Stomach (tissue), 9 donors: ENCODE measurements around the gene SFRP5. TPM values are rescaled to one million over a fixed set of nuclear protein-coding genes. Genes with fewer than 3 reads are reported as not detected.

ENCODE experiments used
- DNase-seq, 2 donors: peaks; one replicate each; pipeline versions ENCODE4 v3.0.0 to v3.0.0-alpha.2; 2013 to 2019
- H3K27ac ChIP-seq, 5 donors: fragments of 200-600 bp in 4 of 5; sonication (generic) in 4 of 5; one replicate each; pipeline ENCODE4 v1.5.1; 2013 to 2019; ENCODE audit warnings: mild to moderate bottlenecking in 1 of 5, moderate library complexity in 1 of 5
- H3K27me3 ChIP-seq, 3 donors: fragments of 200-600 bp; sonication (generic); one replicate each; pipeline ENCODE4 v1.5.1; 2017 to 2019; ENCODE audit warnings: mixed run types in 1 of 3
- H3K36me3 ChIP-seq, 4 donors: fragments of 200-600 bp; sonication (generic); 1 replicate in 3 of 4; 2 replicates in 1 of 4; pipeline ENCODE4 v1.5.1; 2016 to 2019
- H3K4me1 ChIP-seq, 4 donors: fragments of 200-600 bp; sonication (generic); one replicate each; pipeline ENCODE4 v1.5.1; 2016 to 2019
- H3K4me3 ChIP-seq, 4 donors: fragments of 200-600 bp; sonication (generic) in 3 of 4; one replicate each; pipeline ENCODE4 v1.5.1; 2016 to 2019; ENCODE audit warnings: mild to moderate bottlenecking in 1 of 4
- H3K9me3 ChIP-seq, 4 donors: fragments of 200-600 bp; sonication (generic); one replicate each; pipeline ENCODE4 v1.5.1; 2016 to 2019
- CTCF ChIP-seq, 7 experiments: fragments of 450-650 bp in 4 of 7; fragments of 200-600 bp in 3 of 7; sonication (generic) in 3 of 7; IDR thresholded peaks; one replicate each; pipeline ENCODE4 v1.5.1; 2016 to 2019; ENCODE audit warnings: antibody characterized with exemption in 7 of 7, control low read depth in 2 of 7, mild to moderate bottlenecking in 1 of 7
- EP300 ChIP-seq: sonication (generic); formaldehyde crosslinking; IDR thresholded peaks from one replicate; pipeline ENCODE4 v1.6.1; 2017; ENCODE audit warnings: antibody characterized with exemption
- POLR2A ChIP-seq, 4 donors: fragments of 450-650 bp; IDR thresholded peaks; one replicate each; pipeline ENCODE4 v1.6.1; 2016; ENCODE audit warnings: antibody characterized with exemption in 4 of 4, control low read depth in 2 of 4, mild to moderate bottlenecking in 1 of 4, moderate library complexity in 1 of 4
- POLR2AphosphoS5 ChIP-seq, 3 donors: sonication (generic); formaldehyde crosslinking; IDR thresholded peaks; one replicate each; pipeline ENCODE4 v1.6.1; 2016; ENCODE audit warnings: antibody characterized with exemption in 3 of 3
- WGBS, 5 donors: extraction: QIAGEN DNeasy Blood & Tissue Kit in 3 of 5; methylation state at CpG; one replicate each; pipeline versions ENCODE4 v1.1.5 to v1.1.7; 2013 to 2018; 5-methylcytosine and 5-hydroxymethylcytosine counted together
- intact Hi-C: fragments of 100-400 bp; cut with DNase I; formaldehyde crosslinking; loops from one replicate; pipeline ENCODE4 v1.15.1; 2023; ENCODE audit warnings: low total_unique reads
- polyA plus RNA-seq, 3 donors: library from polyadenylated mRNA; stranded (reverse); fragments of 200-250 nt; gene quantifications; one replicate each; pipeline ENCODE4 v1.2.3, GENCODE V29; 2013
- total RNA-seq, 5 donors: library from RNA; depleted of rRNA; stranded (reverse); fragments of >200 nt; gene quantifications; one replicate each; pipeline versions ENCODE4 v1.1.0 to v1.2.3, GENCODE V29; 2014 to 2016
- donor health status: healthy with polysubstance abuse.
- donor health status: Bipolar disorder and iron deficiency.
- donor health status: healthy.

Gene SFRP5
- total and polyA plus RNA-seq, 8 donors: 0.45 to 8.4 (median 2.1) TPM; not detected in 1

- DNase-seq: no peak
- Histone ChIP-seq H3K36me3 (peaks cover 45 to 73% (median 67%) of the 10 kb centered on the region in 4 donors), H3K27me3 (no peaks in the 10 kb centered on the region), H3K4me3 (no peak overlapping the region), H3K27ac (no peak overlapping the region), H3K9me3 (no peaks in the 10 kb centered on the region), H3K4me1 (peaks cover 11 to 60% (median 18%) of the 10 kb centered on the region in 4 donors)
- WGBS, 5 donors: 82 to 95% (median 89%) methylated on average over 2 of the region's 2 CpGs
- intact Hi-C loops: no loop called here
- no peak for TF ChIP-seq EP300
- no peak for TF ChIP-seq POLR2A (IDR thresholded peaks at IDR 0.05)
- TF ChIP-seq POLR2AphosphoS5 (IDR thresholded peaks at IDR 0.05): no peak
- TF ChIP-seq CTCF (IDR thresholded peaks at IDR 0.05): no peak
Measured at GRCh38 chr10:97740613-97741012, 31.2 kb downstream of the SFRP5 start.

- 89 to 96% (median 95%) methylated on average over 4 of the region's 4 CpGs for WGBS, 5 donors
- H3K9me3 ChIP-seq: no peaks in the 10 kb centered on the region
- peaks cover 26 to 53% (median 47%) of the 10 kb centered on the region in 4 donors for H3K36me3 ChIP-seq
- peak overlapping the region in 2 of 4 donors; percentile 61 to 84 for H3K4me3 ChIP-seq
- no peak for TF ChIP-seq EP300
- no peak for TF ChIP-seq POLR2A (IDR thresholded peaks at IDR 0.05)
- TF ChIP-seq POLR2AphosphoS5 (IDR thresholded peaks at IDR 0.05): no peak
- no peak for TF ChIP-seq CTCF (IDR thresholded peaks at IDR 0.05)
- H3K27ac ChIP-seq: no peak overlapping the region
- intact Hi-C loops: no loop called here
- H3K4me1 ChIP-seq: peaks cover 11 to 60% (median 18%) of the 10 kb centered on the region in 4 donors
- no peaks in the 10 kb centered on the region for H3K27me3 ChIP-seq
- no peak for DNase-seq
Measured at GRCh38 chr10:97738616-97739015, 33.2 kb downstream of the SFRP5 start.

- intact Hi-C loops: no loop called here
- Histone ChIP-seq H3K4me3 (peak overlapping the region; percentile 61 to 87 (median 76)), H3K27ac (peak overlapping the region in 4 of 5 donors; percentile 90 to 97 (median 96)), H3K27me3 (no peaks in the 10 kb centered on the region), H3K36me3 (peaks cover 18 to 45% (median 39%) of the 10 kb centered on the region in 4 donors), H3K4me1 (peaks cover 11 to 52% (median 18%) of the 10 kb centered on the region in 4 donors), H3K9me3 (no peaks in the 10 kb centered on the region)
- 28 to 34% (median 32%) methylated on average over 13 to 14 of the region's 14 CpGs for WGBS, 5 donors
- TF ChIP-seq CTCF (IDR thresholded peaks at IDR 0.05) (no peak), EP300 (no peak), POLR2A (IDR thresholded peaks at IDR 0.05) (no peak), POLR2AphosphoS5 (IDR thresholded peaks at IDR 0.05) (no peak)
- DNase-seq: no peak
Measured at GRCh38 chr10:97737770-97738265, 34.0 kb downstream of the SFRP5 start.

GRCh38 chr10:97736902-97737769 lies 34.7 kb downstream of the SFRP5 start, which contains the start of gene ZFYVE27:
ZFYVE27 (plus strand) TSS chr10:97737128; CDS start chr10:97738478, 1,350 bp downstream.
- 0 to 1% (median 0%) methylated on average over 41 to 72 of the region's 72 CpGs for WGBS, 5 donors
- intact Hi-C loops: no loop called here
- Histone ChIP-seq H3K27ac (peak within 1 kb of the TSS; percentile 90 to 97 (median 95)), H3K4me1 (peaks cover 11 to 45% (median 18%) of the 10 kb centered on the region in 4 donors), H3K36me3 (peaks cover 16 to 38% (median 33%) of the 10 kb centered on the region in 4 donors), H3K9me3 (no peaks in the 10 kb centered on the region), H3K4me3 (peak within 1 kb of the TSS; percentile 61 to 87 (median 76)), H3K27me3 (no peaks in the 10 kb centered on the region)
- peak; percentile 98 to 99 for DNase-seq
- peak in 2 of 4 donors; percentile 89 to 90 for TF ChIP-seq POLR2A (IDR thresholded peaks at IDR 0.05)
- peak in 1 of 7 experiments; percentile 25 for TF ChIP-seq CTCF (IDR thresholded peaks at IDR 0.05)
- no peak for TF ChIP-seq EP300
- peak; percentile 99 for TF ChIP-seq POLR2AphosphoS5 (IDR thresholded peaks at IDR 0.05)
